Stimulated activated CD4-positive, alpha-beta T cell treated with anti-CD3 and anti-CD28 coated beads, Interleukin-1b, Interleukin-23, amount 100 ng/mL, for 48 hours (primary cell): Measurements from ENCODE around the gene HS3ST3A1.

ENCODE experiments used
- DNase-seq: peaks from one replicate; pipeline ENCODE4 v3.0.0-alpha.2; 2020

Gene HS3ST3A1

DNA sequence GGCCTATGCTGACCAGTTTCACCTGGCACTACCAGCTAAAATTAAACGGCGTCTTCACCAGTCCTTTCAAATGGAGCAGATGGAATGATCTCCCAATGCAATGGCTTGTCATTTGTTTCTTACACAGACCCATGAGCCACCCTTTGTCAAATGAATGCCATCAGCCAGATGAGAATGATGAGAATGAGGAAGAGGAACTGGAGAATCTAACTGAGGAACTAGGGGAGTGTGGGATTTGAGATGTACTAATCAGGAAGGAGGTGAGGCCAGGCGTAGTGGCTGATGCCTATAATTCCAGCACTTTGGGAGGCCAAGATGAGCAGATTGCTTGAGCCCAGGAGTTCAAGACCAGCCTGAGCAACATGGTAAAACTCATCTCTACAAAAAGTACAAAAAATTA lies 116.4 kb downstream of the HS3ST3A1 start:
- DNase-seq: no peak

DNA sequence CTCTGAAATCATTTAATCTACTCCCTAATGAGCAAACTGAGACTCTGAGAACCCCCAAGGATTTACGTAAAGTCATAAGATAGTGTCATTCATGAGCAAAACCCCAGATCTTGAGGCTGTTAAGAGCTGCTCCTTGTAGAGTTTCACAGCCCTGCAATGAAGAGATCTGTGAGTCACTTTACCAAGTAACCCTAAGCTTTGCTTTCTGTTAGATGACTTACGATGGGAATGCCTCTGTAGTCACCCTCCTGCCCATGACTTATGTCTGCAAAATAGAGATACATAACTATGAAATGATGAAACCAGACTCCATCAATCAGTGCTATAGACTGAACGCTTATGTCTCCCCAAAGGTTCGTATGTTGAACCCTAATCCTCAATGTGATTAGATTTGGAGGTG lies 117.7 kb downstream of the HS3ST3A1 start:
- DNase-seq: no peak

GRCh38 chr17:13480877-13481276 lies 120.9 kb downstream of the HS3ST3A1 start:
- no peak for DNase-seq

DNA sequence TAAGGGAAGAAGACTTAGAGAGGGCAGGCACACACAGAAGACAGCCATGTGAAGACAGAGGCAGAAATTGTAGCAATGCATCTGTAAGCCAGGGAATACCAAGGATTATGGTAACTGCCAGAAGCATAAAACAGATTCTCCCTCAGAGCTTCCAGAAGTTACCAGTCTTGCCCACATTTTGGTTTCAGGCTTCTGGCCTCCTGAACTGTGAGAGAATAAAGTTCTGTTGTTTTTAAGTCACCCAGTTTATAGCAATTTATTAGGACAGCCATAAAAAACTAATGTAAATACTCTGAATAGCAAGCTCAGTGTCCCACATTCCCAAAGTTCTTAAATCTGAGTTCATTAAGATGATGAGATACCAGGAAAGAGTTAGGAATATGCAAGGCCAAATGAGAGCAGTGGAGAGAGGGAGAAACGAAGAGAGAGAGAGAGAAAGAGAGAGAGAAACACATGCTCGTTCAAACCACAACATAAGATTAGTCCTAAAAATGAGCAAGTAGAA lies 123.4 kb downstream of the HS3ST3A1 start:
- DNase-seq: no peak

DNA sequence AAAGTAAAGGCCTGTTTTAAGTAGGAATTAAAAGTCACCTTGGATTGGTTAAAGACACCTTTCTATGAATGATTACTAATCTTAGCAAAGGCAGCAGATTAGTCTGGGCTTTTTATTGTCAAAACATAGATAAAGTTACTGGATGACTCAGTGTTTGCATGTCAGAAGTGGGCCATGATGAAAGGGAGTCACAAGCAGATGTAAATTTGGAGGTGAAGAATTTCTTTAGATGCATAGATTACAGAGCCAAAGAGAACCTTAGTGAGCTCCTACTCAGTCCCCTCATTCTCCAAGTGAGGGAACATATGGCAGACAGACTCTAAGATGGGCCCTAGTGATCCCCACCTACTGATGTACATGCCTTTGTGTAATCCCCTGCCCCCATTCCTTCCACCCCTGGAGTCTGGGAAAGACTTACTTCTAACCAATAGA lies 124.5 kb downstream of the HS3ST3A1 start:
- DNase-seq: no peak

DNA sequence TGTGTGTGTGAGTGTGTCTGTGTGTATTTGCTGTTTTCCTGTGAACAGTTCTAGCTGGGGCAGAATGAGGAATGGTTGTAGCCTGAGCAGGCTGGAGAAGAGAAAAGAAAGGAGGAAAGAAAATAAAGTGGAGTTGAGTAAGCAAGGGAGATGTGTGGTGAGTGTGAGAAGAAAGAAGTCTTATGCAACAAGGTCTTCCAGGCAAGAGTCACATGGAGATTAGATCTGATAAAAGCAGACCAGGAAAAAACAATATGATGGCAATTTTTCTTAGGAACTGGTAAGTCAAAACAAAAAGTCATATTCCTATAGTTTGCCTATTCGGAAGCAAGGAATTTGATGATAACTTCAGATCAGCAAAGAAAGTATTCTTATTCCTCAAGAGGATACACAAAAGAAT lies 125.0 kb downstream of the HS3ST3A1 start:
- DNase-seq: no peak

- DNase-seq: no peak
Measured at GRCh38 chr17:13475574-13476223, 126.0 kb downstream of the HS3ST3A1 start.

- DNase-seq: no peak
Measured at GRCh38 chr17:13474073-13474800, 127.5 kb downstream of the HS3ST3A1 start.

- DNase-seq: no peak
Measured at GRCh38 chr17:13465678-13466077, 136.1 kb downstream of the HS3ST3A1 start.

- DNase-seq: no peak
Measured at GRCh38 chr17:13462673-13463124, 139.0 kb downstream of the HS3ST3A1 start.

DNA sequence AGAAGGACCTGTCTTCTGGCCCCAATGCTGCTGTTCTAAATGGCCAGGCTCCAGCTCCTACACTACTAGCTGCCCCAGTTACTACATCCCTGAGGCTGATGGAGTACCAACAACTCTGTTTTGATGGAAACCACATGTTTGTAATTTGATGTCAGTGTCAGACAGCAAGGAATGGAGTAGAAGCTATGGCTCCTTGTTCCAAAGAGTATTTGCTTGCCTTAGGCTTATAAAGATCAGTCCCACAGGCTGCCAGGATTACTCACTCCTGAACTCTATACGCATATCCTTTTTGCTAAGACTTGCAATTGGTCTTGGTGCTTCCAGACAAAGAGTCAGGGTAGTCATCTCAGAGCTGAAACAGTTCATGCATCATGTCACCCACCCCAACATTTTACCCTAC lies 139.6 kb downstream of the HS3ST3A1 start:
- DNase-seq: no peak

GRCh38 chr17:13460261-13461000 lies 141.3 kb downstream of the HS3ST3A1 start:
- no peak for DNase-seq

DNA sequence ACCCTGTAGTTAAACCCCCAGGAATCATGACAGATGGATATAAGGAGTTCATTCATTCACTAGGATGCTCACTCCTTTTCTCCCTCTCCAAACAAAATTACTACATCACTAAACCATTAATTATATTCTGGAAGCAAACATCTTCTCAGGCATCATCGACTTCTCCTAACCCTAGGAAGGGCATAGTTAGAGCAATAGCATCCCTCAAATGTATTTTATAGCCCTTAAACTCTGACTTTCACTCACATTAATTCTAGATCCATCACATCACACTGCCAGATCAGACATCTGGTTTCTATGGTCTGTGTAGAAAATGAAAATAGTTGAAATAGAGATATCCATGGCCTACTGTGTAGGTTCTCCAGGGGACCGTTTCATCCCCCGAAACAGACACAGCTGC lies 143.9 kb downstream of the HS3ST3A1 start:
- no peak for DNase-seq
